H9 (cell line): ENCODE data around the gene TMEM176B. TPM values are rescaled to one million over a fixed set of nuclear protein-coding genes. Genes with fewer than 3 reads are reported as not detected.

Experiments used
- DNase-seq: peaks from one replicate; pipeline ENCODE4 v3.0.0-alpha.2; 2017
- H2AFZ ChIP-seq: one replicate; pipeline ENCODE4 v1.6.1; 2013; ENCODE audit warnings: mild to moderate bottlenecking, low read length, control low read depth, moderate library complexity
- H2AK5ac ChIP-seq: 2 replicates; pipeline ENCODE4 v1.6.1; 2013; ENCODE audit warnings: low read length, control low read depth, mixed read lengths; ENCODE audit not compliant: insufficient read length
- H2BK120ac ChIP-seq: one replicate; pipeline ENCODE4 v1.6.1; 2013; ENCODE audit warnings: low read depth, mild to moderate bottlenecking, low read length, control low read depth, inconsistent platforms; ENCODE audit not compliant: poor library complexity, severe bottlenecking
- H2BK12ac ChIP-seq: 2 replicates; pipeline ENCODE4 v1.6.1; 2013; ENCODE audit warnings: low read length, control low read depth, mixed read lengths, low read depth; ENCODE audit not compliant: insufficient read length
- H2BK15ac ChIP-seq: 2 replicates; pipeline ENCODE4 v1.6.1; 2013; ENCODE audit warnings: low read depth, low read length, control low read depth
- H2BK20ac ChIP-seq: one replicate; pipeline ENCODE4 v1.6.1; 2013; ENCODE audit warnings: low read depth, mild to moderate bottlenecking, low read length, control low read depth, inconsistent platforms; ENCODE audit not compliant: poor library complexity, severe bottlenecking
- H2BK5ac ChIP-seq: 2 replicates; pipeline ENCODE4 v1.6.1; 2013; ENCODE audit warnings: low read length, control low read depth, mixed read lengths; ENCODE audit not compliant: insufficient read length
- H3K14ac ChIP-seq: 2 replicates; pipeline ENCODE4 v1.6.1; 2013; ENCODE audit warnings: low read length, control low read depth; ENCODE audit not compliant: insufficient read depth
- H3K18ac ChIP-seq: 2 replicates; pipeline ENCODE4 v1.6.1; 2013; ENCODE audit warnings: low read depth, mild to moderate bottlenecking, mixed read lengths, low read length, control low read depth; ENCODE audit not compliant: insufficient read length
- H3K23ac ChIP-seq: 2 replicates; pipeline ENCODE4 v1.6.1; 2013; ENCODE audit warnings: low read length, control low read depth, mixed read lengths, low read depth; ENCODE audit not compliant: insufficient read length
- H3K23me2 ChIP-seq: 2 replicates; pipeline ENCODE4 v1.6.1; 2013; ENCODE audit warnings: low read depth, mild to moderate bottlenecking, mixed read lengths, low read length, control low read depth; ENCODE audit not compliant: insufficient read length, poor library complexity, severe bottlenecking
- H3K27ac ChIP-seq: 2 replicates; pipeline ENCODE4 v1.5.1; 2013; ENCODE audit warnings: low read length, control low read depth, mixed read lengths, low read depth; ENCODE audit not compliant: insufficient read length
- H3K27me3 ChIP-seq: 2 replicates; pipeline ENCODE4 v1.6.1; 2013; ENCODE audit warnings: low read length, control low read depth, inconsistent platforms; ENCODE audit not compliant: insufficient read depth
- H3K4ac ChIP-seq: 2 replicates; pipeline ENCODE4 v1.6.1; 2013; ENCODE audit warnings: low read depth, mild to moderate bottlenecking, control low read depth, inconsistent platforms, low read length, moderate library complexity
- H3K4me1 ChIP-seq: 2 replicates; pipeline ENCODE4 v1.6.1; 2013; ENCODE audit warnings: low read length, control low read depth, inconsistent platforms; ENCODE audit not compliant: insufficient read depth
- H3K4me2 ChIP-seq: 2 replicates; pipeline ENCODE4 v1.6.1; 2013; ENCODE audit warnings: low read length, control low read depth, mixed read lengths; ENCODE audit not compliant: insufficient read length, insufficient read depth
- H3K56ac ChIP-seq: 2 replicates; pipeline ENCODE4 v1.6.1; 2013; ENCODE audit warnings: low read depth, mild to moderate bottlenecking, mixed read lengths, low read length, control low read depth; ENCODE audit not compliant: insufficient read length
- H3K79me1 ChIP-seq: 2 replicates; pipeline ENCODE4 v1.6.1; 2013; ENCODE audit warnings: low read depth, mild to moderate bottlenecking, moderate library complexity, low read length, control low read depth, inconsistent platforms; ENCODE audit not compliant: insufficient read depth, poor library complexity, severe bottlenecking
- H3K79me2 ChIP-seq: 2 replicates; pipeline ENCODE4 v1.6.1; 2013; ENCODE audit warnings: low read length, control low read depth, inconsistent platforms; ENCODE audit not compliant: insufficient read depth
- H3K9ac ChIP-seq: 2 replicates; pipeline ENCODE4 v1.6.1; 2013; ENCODE audit warnings: low read length, control low read depth, mixed read lengths; ENCODE audit not compliant: insufficient read length; ENCODE audit errors: extremely low read depth
- H3K9me3 ChIP-seq: one replicate; pipeline ENCODE4 v1.6.1; 2013; ENCODE audit warnings: low read depth, low read length, inconsistent platforms; ENCODE audit not compliant: control insufficient read depth
- H3T11ph ChIP-seq: one replicate; pipeline ENCODE4 v1.6.1; 2013; ENCODE audit warnings: mild to moderate bottlenecking, low read length, control low read depth, inconsistent platforms
- H4K20me1 ChIP-seq: one replicate; pipeline ENCODE4 v1.6.1; 2013; ENCODE audit not compliant: control insufficient read depth, insufficient read length, insufficient read depth
- H4K5ac ChIP-seq: 2 replicates; pipeline ENCODE4 v1.6.1; 2013; ENCODE audit warnings: low read depth, mild to moderate bottlenecking, mixed read lengths, low read length, control low read depth; ENCODE audit not compliant: insufficient read length
- H4K8ac ChIP-seq: replicated peaks from 2 replicates; pipeline ENCODE4 v1.6.1; 2013; ENCODE audit warnings: low read length, control low read depth, mixed read lengths, low read depth; ENCODE audit not compliant: insufficient read length
- H4K91ac ChIP-seq: 2 replicates; pipeline ENCODE4 v1.6.1; 2013; ENCODE audit warnings: low read depth, mild to moderate bottlenecking, moderate library complexity, mixed read lengths, low read length, control low read depth; ENCODE audit not compliant: insufficient read length
- H3K27ac Mint-ChIP-seq, 3 experiments: 2 replicates in 2 of 3; 3 replicates in 1 of 3; pipeline ENCODE4 v1.8.0; 2020 to 2021; ENCODE audit warnings: mixed read lengths in 3 of 3, mild to moderate bottlenecking in 1 of 3, moderate library complexity in 1 of 3
- H3K27me3 Mint-ChIP-seq: 2 replicates; pipeline ENCODE4 v1.8.0; 2021; ENCODE audit warnings: low read depth, mild to moderate bottlenecking, moderate library complexity, mixed read lengths
- H3K36me3 Mint-ChIP-seq, 3 experiments: 2 replicates in 2 of 3; 3 replicates in 1 of 3; pipeline ENCODE4 v1.8.0; 2020 to 2021; ENCODE audit warnings: low read depth in 3 of 3, mixed read lengths in 3 of 3; ENCODE audit not compliant: insufficient read depth in 1 of 3
- H3K4me1 Mint-ChIP-seq, 2 experiments: 2 replicates each; pipeline ENCODE4 v1.8.0; 2020; ENCODE audit warnings: mixed read lengths in 2 of 2
- H3K4me3 Mint-ChIP-seq, 2 experiments: 2 replicates in 1 of 2; 3 replicates in 1 of 2; pipeline ENCODE4 v1.8.0; 2020 to 2021; ENCODE audit warnings: mild to moderate bottlenecking in 2 of 2, mixed read lengths in 2 of 2, moderate library complexity in 1 of 2
- H3K9me3 Mint-ChIP-seq, 2 experiments: 2 replicates in 1 of 2; 3 replicates in 1 of 2; pipeline ENCODE4 v1.8.0; 2020; ENCODE audit warnings: mild to moderate bottlenecking in 2 of 2, mixed read lengths in 2 of 2, moderate library complexity in 1 of 2
- WGBS: extraction: QIAGEN DNeasy Blood & Tissue Kit; methylation state at CpG from one replicate; pipeline ENCODE4 v1.1.7; 2013; ENCODE audit warnings: missing lambda C conversion rate, low lambda C conversion rate, mixed read lengths; ENCODE audit not compliant: insufficient read length; ENCODE audit errors: extremely low coverage; 5-methylcytosine and 5-hydroxymethylcytosine counted together
- total RNA-seq: library from RNA; stranded (reverse); gene quantifications from 2 replicates; pipeline ENCODE4 v1.2.1, GENCODE V29; 2021
- TF ChIP-seq, protein P1 (sequence below): fragments of 200-600 bp; sonication (generic); conservative IDR thresholded peaks from 3 replicates; pipeline ENCODE4 v1.8.0; 2021; ENCODE audit warnings: antibody characterized with exemption, mild to moderate bottlenecking

Gene TMEM176B
- total RNA-seq, 1 experiment from 2014 or later: 0.85 TPM

DNA sequence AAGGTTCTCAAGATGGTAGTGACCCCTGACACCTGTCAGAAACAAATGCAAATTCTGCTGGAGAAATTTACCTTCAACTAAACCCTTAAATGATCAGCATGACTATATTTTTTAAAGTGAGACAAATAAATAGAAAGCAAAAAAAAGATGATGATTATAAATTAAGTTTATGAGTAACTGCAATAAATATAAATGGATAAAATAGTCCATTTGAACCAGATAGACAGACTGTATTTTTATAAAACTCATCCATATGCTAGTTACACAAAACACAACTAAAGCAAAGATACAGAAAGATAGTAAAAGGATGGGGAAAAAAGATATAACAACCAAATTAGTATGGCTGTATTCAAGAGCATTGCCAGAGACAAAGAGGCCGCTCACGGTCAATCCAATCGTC, 6.3 kb upstream of the TMEM176B start:
- no peak overlapping the region for H4K91ac ChIP-seq
- H2BK12ac ChIP-seq: no peak overlapping the region
- no peak overlapping the region for H3K56ac ChIP-seq
- H2AFZ ChIP-seq: no peak overlapping the region
- no peak overlapping the region for H3K4me2 ChIP-seq
- H2BK5ac ChIP-seq: no peak overlapping the region
- H3K27ac ChIP-seq: no peak overlapping the region
- Mint-ChIP-seq H3K9me3 (peaks cover 14 to 17% of the 10 kb centered on the region in 2 experiments), H3K27me3 (peaks cover 77% of the 10 kb centered on the region), H3K36me3 (peaks cover 0 to 14% (median 7%) of the 10 kb centered on the region in 3 experiments; a peak in 3 of 7 replicates), H3K4me1 (peaks cover 0 to 10% of the 10 kb centered on the region in 2 experiments; a peak in 2 of 4 replicates), H3K4me3 (no peak overlapping the region), H3K27ac (no peak overlapping the region)
- no peaks in the 10 kb centered on the region for H3K79me2 ChIP-seq
- no peak overlapping the region for H2BK15ac ChIP-seq
- H4K20me1 ChIP-seq: no peaks in the 10 kb centered on the region
- H2BK20ac ChIP-seq: no peak overlapping the region
- H4K5ac ChIP-seq: no peak overlapping the region
- no CpG with 5 or more reads among the region's 3 CpGs for WGBS
- H2AK5ac ChIP-seq: no peak overlapping the region
- no peak overlapping the region for H3K18ac ChIP-seq
- TF ChIP-seq, protein P1, sequence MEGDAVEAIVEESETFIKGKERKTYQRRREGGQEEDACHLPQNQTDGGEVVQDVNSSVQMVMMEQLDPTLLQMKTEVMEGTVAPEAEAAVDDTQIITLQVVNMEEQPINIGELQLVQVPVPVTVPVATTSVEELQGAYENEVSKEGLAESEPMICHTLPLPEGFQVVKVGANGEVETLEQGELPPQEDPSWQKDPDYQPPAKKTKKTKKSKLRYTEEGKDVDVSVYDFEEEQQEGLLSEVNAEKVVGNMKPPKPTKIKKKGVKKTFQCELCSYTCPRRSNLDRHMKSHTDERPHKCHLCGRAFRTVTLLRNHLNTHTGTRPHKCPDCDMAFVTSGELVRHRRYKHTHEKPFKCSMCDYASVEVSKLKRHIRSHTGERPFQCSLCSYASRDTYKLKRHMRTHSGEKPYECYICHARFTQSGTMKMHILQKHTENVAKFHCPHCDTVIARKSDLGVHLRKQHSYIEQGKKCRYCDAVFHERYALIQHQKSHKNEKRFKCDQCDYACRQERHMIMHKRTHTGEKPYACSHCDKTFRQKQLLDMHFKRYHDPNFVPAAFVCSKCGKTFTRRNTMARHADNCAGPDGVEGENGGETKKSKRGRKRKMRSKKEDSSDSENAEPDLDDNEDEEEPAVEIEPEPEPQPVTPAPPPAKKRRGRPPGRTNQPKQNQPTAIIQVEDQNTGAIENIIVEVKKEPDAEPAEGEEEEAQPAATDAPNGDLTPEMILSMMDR: no peak
- no peak overlapping the region for H3K14ac ChIP-seq
- no peaks in the 10 kb centered on the region for H3K23me2 ChIP-seq
- no peak overlapping the region for H3T11ph ChIP-seq
- H3K9ac ChIP-seq: no peak overlapping the region
- H3K4me1 ChIP-seq: no peaks in the 10 kb centered on the region
- no peak overlapping the region for H3K23ac ChIP-seq
- no peaks in the 10 kb centered on the region for H3K79me1 ChIP-seq
- H3K4ac ChIP-seq: no peak overlapping the region
- no peak overlapping the region for H4K8ac ChIP-seq
- no peak for DNase-seq
- no peaks in the 10 kb centered on the region for H3K9me3 ChIP-seq
- no peak overlapping the region for H2BK120ac ChIP-seq
- peaks cover 13% of the 10 kb centered on the region; the same call in 1 of the 2 replicates for H3K27me3 ChIP-seq
